GM08714 (cell line): ENCODE measurements around the gene MRPS35.
"Not testable (repeated sequence)": the region's sequence is repeated elsewhere in the genome, so short reads cannot be mapped to it uniquely, and the experiment has no call there.

Experiments
- H3K4me3 ChIP-seq: fragments of 200-500 bp; sonication (Bioruptor generic); 2 replicates; pipeline ENCODE4 v1.5.1; 2014; ENCODE audit warnings: mild to moderate bottlenecking, low read length, inconsistent platforms
- ZNF274 ChIP-seq: IDR thresholded peaks from 2 replicates; pipeline ENCODE4 v1.6.1; 2012; ENCODE audit warnings: mild to moderate bottlenecking, low read depth, low read length

MRPS35 gene

GRCh38 chr12:27696293-27696652 lies 14.4 kb upstream of the MRPS35 start, which contains the start of gene REP15:
REP15 (plus strand) TSS chr12:27696447; CDS start chr12:27696563, 116 bp downstream.
- TF ChIP-seq ZNF274, result no peak
- H3K4me3 ChIP-seq, result no peak within 1 kb of the TSS

GRCh38 chr12:27696864-27697564 lies 13.6 kb upstream of the MRPS35 start:
- H3K4me3 ChIP-seq, result no peak overlapping the region
- no peak for TF ChIP-seq ZNF274

- TF ChIP-seq ZNF274, result no peak
- H3K4me3 ChIP-seq, result no peak overlapping the region
These were observed 6.7 kb upstream of the MRPS35 start for GRCh38 chr12:27703720-27704452.

GRCh38 chr12:27705263-27705662 lies 5.4 kb upstream of the MRPS35 start:
- H3K4me3 ChIP-seq, result no peak overlapping the region
- no peak for TF ChIP-seq ZNF274

GRCh38 chr12:27707216-27707615 lies 3.4 kb upstream of the MRPS35 start:
- no peak overlapping the region for H3K4me3 ChIP-seq
- no peak for TF ChIP-seq ZNF274

- peak overlapping the region; percentile 93; the same call in 1 of the 2 replicates for H3K4me3 ChIP-seq
- TF ChIP-seq ZNF274, result no peak
These were observed 1.3 kb upstream of the MRPS35 start for GRCh38 chr12:27709212-27709931.

GRCh38 chr12:27709932-27710591 lies 570 bp upstream of the MRPS35 start:
- peak overlapping the region; percentile 93 for H3K4me3 ChIP-seq
- no peak for TF ChIP-seq ZNF274

GRCh38 chr12:27711317-27711682 lies 668 bp downstream of the MRPS35 start:
- H3K4me3 ChIP-seq, result peak overlapping the region; percentile 93
- TF ChIP-seq ZNF274, result no peak

GRCh38 chr12:27711967-27712366 lies 1.3 kb downstream of the MRPS35 start:
- no peak for TF ChIP-seq ZNF274
- H3K4me3 ChIP-seq, result peak overlapping the region; percentile 93

GRCh38 chr12:27723212-27723611 lies 12.6 kb downstream of the MRPS35 start:
- no peak overlapping the region for H3K4me3 ChIP-seq
- no peak for TF ChIP-seq ZNF274

GRCh38 chr12:27730097-27730588 lies 19.5 kb downstream of the MRPS35 start:
- no peak overlapping the region for H3K4me3 ChIP-seq
- no peak for TF ChIP-seq ZNF274

GRCh38 chr12:27732281-27732680 lies 21.6 kb downstream of the MRPS35 start:
- H3K4me3 ChIP-seq, result no peak overlapping the region
- no peak for TF ChIP-seq ZNF274

- no peak overlapping the region for H3K4me3 ChIP-seq
- no peak for TF ChIP-seq ZNF274
These were observed 22.5 kb downstream of the MRPS35 start for GRCh38 chr12:27733052-27733656.

- H3K4me3 ChIP-seq, result no peak overlapping the region
These were observed 23.2 kb downstream of the MRPS35 start for GRCh38 chr12:27733791-27734190.

GRCh38 chr12:27734321-27734720 lies 23.7 kb downstream of the MRPS35 start:
- not testable (repeated sequence) for H3K4me3 ChIP-seq

More at GRCh38 chr12:27733791-27734190, 23.2 kb downstream of the MRPS35 start:
- no peak for TF ChIP-seq ZNF274
